H9 (cell line): ENCODE data around the gene MED23. TPM values are rescaled to one million over a fixed set of nuclear protein-coding genes. Genes with fewer than 3 reads are reported as not detected.
A peak's percentile ranks its signal among the peaks of the same experiment; 100 is the strongest.

Source experiments
- DNase-seq: peaks from one replicate; pipeline ENCODE4 v3.0.0-alpha.2; 2017
- H2AFZ ChIP-seq: one replicate; pipeline ENCODE4 v1.6.1; 2013; ENCODE audit warnings: mild to moderate bottlenecking, low read length, control low read depth, moderate library complexity
- H2AK5ac ChIP-seq: 2 replicates; pipeline ENCODE4 v1.6.1; 2013; ENCODE audit warnings: low read length, control low read depth, mixed read lengths; ENCODE audit not compliant: insufficient read length
- H2BK120ac ChIP-seq: one replicate; pipeline ENCODE4 v1.6.1; 2013; ENCODE audit warnings: low read depth, mild to moderate bottlenecking, low read length, control low read depth, inconsistent platforms; ENCODE audit not compliant: poor library complexity, severe bottlenecking
- H2BK12ac ChIP-seq: 2 replicates; pipeline ENCODE4 v1.6.1; 2013; ENCODE audit warnings: low read length, control low read depth, mixed read lengths, low read depth; ENCODE audit not compliant: insufficient read length
- H2BK15ac ChIP-seq: 2 replicates; pipeline ENCODE4 v1.6.1; 2013; ENCODE audit warnings: low read depth, low read length, control low read depth
- H2BK20ac ChIP-seq: one replicate; pipeline ENCODE4 v1.6.1; 2013; ENCODE audit warnings: low read depth, mild to moderate bottlenecking, low read length, control low read depth, inconsistent platforms; ENCODE audit not compliant: poor library complexity, severe bottlenecking
- H2BK5ac ChIP-seq: 2 replicates; pipeline ENCODE4 v1.6.1; 2013; ENCODE audit warnings: low read length, control low read depth, mixed read lengths; ENCODE audit not compliant: insufficient read length
- H3K14ac ChIP-seq: 2 replicates; pipeline ENCODE4 v1.6.1; 2013; ENCODE audit warnings: low read length, control low read depth; ENCODE audit not compliant: insufficient read depth
- H3K18ac ChIP-seq: 2 replicates; pipeline ENCODE4 v1.6.1; 2013; ENCODE audit warnings: low read depth, mild to moderate bottlenecking, mixed read lengths, low read length, control low read depth; ENCODE audit not compliant: insufficient read length
- H3K23ac ChIP-seq: 2 replicates; pipeline ENCODE4 v1.6.1; 2013; ENCODE audit warnings: low read length, control low read depth, mixed read lengths, low read depth; ENCODE audit not compliant: insufficient read length
- H3K23me2 ChIP-seq: 2 replicates; pipeline ENCODE4 v1.6.1; 2013; ENCODE audit warnings: low read depth, mild to moderate bottlenecking, mixed read lengths, low read length, control low read depth; ENCODE audit not compliant: insufficient read length, poor library complexity, severe bottlenecking
- H3K27ac ChIP-seq: 2 replicates; pipeline ENCODE4 v1.5.1; 2013; ENCODE audit warnings: low read length, control low read depth, mixed read lengths, low read depth; ENCODE audit not compliant: insufficient read length
- H3K27me3 ChIP-seq: 2 replicates; pipeline ENCODE4 v1.6.1; 2013; ENCODE audit warnings: low read length, control low read depth, inconsistent platforms; ENCODE audit not compliant: insufficient read depth
- H3K4ac ChIP-seq: 2 replicates; pipeline ENCODE4 v1.6.1; 2013; ENCODE audit warnings: low read depth, mild to moderate bottlenecking, control low read depth, inconsistent platforms, low read length, moderate library complexity
- H3K4me1 ChIP-seq: 2 replicates; pipeline ENCODE4 v1.6.1; 2013; ENCODE audit warnings: low read length, control low read depth, inconsistent platforms; ENCODE audit not compliant: insufficient read depth
- H3K4me2 ChIP-seq: 2 replicates; pipeline ENCODE4 v1.6.1; 2013; ENCODE audit warnings: low read length, control low read depth, mixed read lengths; ENCODE audit not compliant: insufficient read length, insufficient read depth
- H3K56ac ChIP-seq: 2 replicates; pipeline ENCODE4 v1.6.1; 2013; ENCODE audit warnings: low read depth, mild to moderate bottlenecking, mixed read lengths, low read length, control low read depth; ENCODE audit not compliant: insufficient read length
- H3K79me1 ChIP-seq: 2 replicates; pipeline ENCODE4 v1.6.1; 2013; ENCODE audit warnings: low read depth, mild to moderate bottlenecking, moderate library complexity, low read length, control low read depth, inconsistent platforms; ENCODE audit not compliant: insufficient read depth, poor library complexity, severe bottlenecking
- H3K79me2 ChIP-seq: 2 replicates; pipeline ENCODE4 v1.6.1; 2013; ENCODE audit warnings: low read length, control low read depth, inconsistent platforms; ENCODE audit not compliant: insufficient read depth
- H3K9ac ChIP-seq: 2 replicates; pipeline ENCODE4 v1.6.1; 2013; ENCODE audit warnings: low read length, control low read depth, mixed read lengths; ENCODE audit not compliant: insufficient read length; ENCODE audit errors: extremely low read depth
- H3K9me3 ChIP-seq: one replicate; pipeline ENCODE4 v1.6.1; 2013; ENCODE audit warnings: low read depth, low read length, inconsistent platforms; ENCODE audit not compliant: control insufficient read depth
- H3T11ph ChIP-seq: one replicate; pipeline ENCODE4 v1.6.1; 2013; ENCODE audit warnings: mild to moderate bottlenecking, low read length, control low read depth, inconsistent platforms
- H4K20me1 ChIP-seq: one replicate; pipeline ENCODE4 v1.6.1; 2013; ENCODE audit not compliant: control insufficient read depth, insufficient read length, insufficient read depth
- H4K5ac ChIP-seq: 2 replicates; pipeline ENCODE4 v1.6.1; 2013; ENCODE audit warnings: low read depth, mild to moderate bottlenecking, mixed read lengths, low read length, control low read depth; ENCODE audit not compliant: insufficient read length
- H4K8ac ChIP-seq: replicated peaks from 2 replicates; pipeline ENCODE4 v1.6.1; 2013; ENCODE audit warnings: low read length, control low read depth, mixed read lengths, low read depth; ENCODE audit not compliant: insufficient read length
- H4K91ac ChIP-seq: 2 replicates; pipeline ENCODE4 v1.6.1; 2013; ENCODE audit warnings: low read depth, mild to moderate bottlenecking, moderate library complexity, mixed read lengths, low read length, control low read depth; ENCODE audit not compliant: insufficient read length
- H3K27ac Mint-ChIP-seq, 3 experiments: 2 replicates in 2 of 3; 3 replicates in 1 of 3; pipeline ENCODE4 v1.8.0; 2020 to 2021; ENCODE audit warnings: mixed read lengths in 3 of 3, mild to moderate bottlenecking in 1 of 3, moderate library complexity in 1 of 3
- H3K27me3 Mint-ChIP-seq: 2 replicates; pipeline ENCODE4 v1.8.0; 2021; ENCODE audit warnings: low read depth, mild to moderate bottlenecking, moderate library complexity, mixed read lengths
- H3K36me3 Mint-ChIP-seq, 3 experiments: 2 replicates in 2 of 3; 3 replicates in 1 of 3; pipeline ENCODE4 v1.8.0; 2020 to 2021; ENCODE audit warnings: low read depth in 3 of 3, mixed read lengths in 3 of 3; ENCODE audit not compliant: insufficient read depth in 1 of 3
- H3K4me1 Mint-ChIP-seq, 2 experiments: 2 replicates each; pipeline ENCODE4 v1.8.0; 2020; ENCODE audit warnings: mixed read lengths in 2 of 2
- H3K4me3 Mint-ChIP-seq, 2 experiments: 2 replicates in 1 of 2; 3 replicates in 1 of 2; pipeline ENCODE4 v1.8.0; 2020 to 2021; ENCODE audit warnings: mild to moderate bottlenecking in 2 of 2, mixed read lengths in 2 of 2, moderate library complexity in 1 of 2
- H3K9me3 Mint-ChIP-seq, 2 experiments: 2 replicates in 1 of 2; 3 replicates in 1 of 2; pipeline ENCODE4 v1.8.0; 2020; ENCODE audit warnings: mild to moderate bottlenecking in 2 of 2, mixed read lengths in 2 of 2, moderate library complexity in 1 of 2
- total RNA-seq: library from RNA; stranded (reverse); gene quantifications from 2 replicates; pipeline ENCODE4 v1.2.1, GENCODE V29; 2021
- TF ChIP-seq, protein P1 (sequence below): fragments of 200-600 bp; sonication (generic); conservative IDR thresholded peaks from 3 replicates; pipeline ENCODE4 v1.8.0; 2021; ENCODE audit warnings: antibody characterized with exemption, mild to moderate bottlenecking

MED23 gene
- total RNA-seq, 1 experiment from 2014 or later: 16.2 TPM

- H3K56ac ChIP-seq: no peak overlapping the region
- no peak overlapping the region for H3K4me2 ChIP-seq
- no peak overlapping the region for H2AK5ac ChIP-seq
- no peak overlapping the region for H3K4ac ChIP-seq
- no peak overlapping the region for H3K23ac ChIP-seq
- no peak overlapping the region for H4K5ac ChIP-seq
- H3K27ac Mint-ChIP-seq: 0 out of 7 replicates have a peak overlapping the region, but pooled peaks of 1 of the 3 experiments have one; percentile 22
- no peak overlapping the region for H2BK12ac ChIP-seq
- H3K4me3 Mint-ChIP-seq: no peak overlapping the region
- H3K27me3 ChIP-seq: no peaks in the 10 kb centered on the region
- no peak for DNase-seq
- H3K9me3 Mint-ChIP-seq: no peaks in the 10 kb centered on the region
- H3K9me3 ChIP-seq: no peaks in the 10 kb centered on the region
- no peaks in the 10 kb centered on the region for H3K79me1 ChIP-seq
- no peaks in the 10 kb centered on the region for H3K23me2 ChIP-seq
- no peak overlapping the region for H2BK120ac ChIP-seq
- H2BK20ac ChIP-seq: no peak overlapping the region
- H4K91ac ChIP-seq: no peak overlapping the region
- H3K79me2 ChIP-seq: no peaks in the 10 kb centered on the region
- TF ChIP-seq, protein P1, sequence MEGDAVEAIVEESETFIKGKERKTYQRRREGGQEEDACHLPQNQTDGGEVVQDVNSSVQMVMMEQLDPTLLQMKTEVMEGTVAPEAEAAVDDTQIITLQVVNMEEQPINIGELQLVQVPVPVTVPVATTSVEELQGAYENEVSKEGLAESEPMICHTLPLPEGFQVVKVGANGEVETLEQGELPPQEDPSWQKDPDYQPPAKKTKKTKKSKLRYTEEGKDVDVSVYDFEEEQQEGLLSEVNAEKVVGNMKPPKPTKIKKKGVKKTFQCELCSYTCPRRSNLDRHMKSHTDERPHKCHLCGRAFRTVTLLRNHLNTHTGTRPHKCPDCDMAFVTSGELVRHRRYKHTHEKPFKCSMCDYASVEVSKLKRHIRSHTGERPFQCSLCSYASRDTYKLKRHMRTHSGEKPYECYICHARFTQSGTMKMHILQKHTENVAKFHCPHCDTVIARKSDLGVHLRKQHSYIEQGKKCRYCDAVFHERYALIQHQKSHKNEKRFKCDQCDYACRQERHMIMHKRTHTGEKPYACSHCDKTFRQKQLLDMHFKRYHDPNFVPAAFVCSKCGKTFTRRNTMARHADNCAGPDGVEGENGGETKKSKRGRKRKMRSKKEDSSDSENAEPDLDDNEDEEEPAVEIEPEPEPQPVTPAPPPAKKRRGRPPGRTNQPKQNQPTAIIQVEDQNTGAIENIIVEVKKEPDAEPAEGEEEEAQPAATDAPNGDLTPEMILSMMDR: no peak
- no peak overlapping the region for H3K18ac ChIP-seq
- H4K8ac ChIP-seq: no peak overlapping the region
- no peak overlapping the region for H2AFZ ChIP-seq
- no peak overlapping the region for H3K14ac ChIP-seq
- no peak overlapping the region for H3T11ph ChIP-seq
- H3K27me3 Mint-ChIP-seq: no peaks in the 10 kb centered on the region
- no peak overlapping the region for H2BK15ac ChIP-seq
- H3K4me1 ChIP-seq: no peaks in the 10 kb centered on the region
- H3K9ac ChIP-seq: no peak overlapping the region
- H3K27ac ChIP-seq: no peak overlapping the region
- H3K36me3 Mint-ChIP-seq: no peaks in the 10 kb centered on the region
- H4K20me1 ChIP-seq: no peaks in the 10 kb centered on the region
- no peak overlapping the region for H2BK5ac ChIP-seq
- no peaks in the 10 kb centered on the region for H3K4me1 Mint-ChIP-seq
Observed at GRCh38 chr6:131555992-131556391, 72.0 kb downstream of the MED23 start.
